HCT116 (cell line): ENCODE results near the gene GAL3ST2. TPM values are rescaled to one million over a fixed set of nuclear protein-coding genes. Genes with fewer than 3 reads are reported as not detected.
"Not testable (repeated sequence)": the region's sequence is repeated elsewhere in the genome, so short reads cannot be mapped to it uniquely, and the experiment has no call there.

Experiments used
- ATAC-seq: fragments of 200-7000 bp; cut with Tn5 transposase; 2 replicates; pipeline ENCODE4 v1.9.1; 2020; ENCODE audit warnings: mild to moderate bottlenecking, moderate library complexity
- BruUV-seq: library from RNA; stranded (reverse); fragments of 400-500 nt; replicated peaks from 2 replicates; lab custom pipeline; 2021; lab: Mats Ljungman, UMichigan
- CTCF ChIA-PET: fragments of 300-600 bp; sonication (Branson Sonifier 250); formaldehyde crosslinking; loops from one replicate; lab custom pipeline; 2021; ENCODE audit warnings: antibody characterized with exemption; lab: Charles Lee
- POLR2A ChIA-PET: fragments of 300-600, 350-600 bp; sonication (Branson Sonifier 250); formaldehyde crosslinking; loops from one replicate; lab custom pipeline; 2021; ENCODE audit warnings: antibody characterized with exemption; lab: Charles Lee
- RAD21 ChIA-PET, 2 experiments: fragments of 300-600 bp; sonication (Branson Sonifier 250); formaldehyde crosslinking; loops; one replicate each; lab custom pipeline; 2023; ENCODE audit warnings: low total read pairs in 2 of 2; ENCODE audit not compliant: uncharacterized antibody in 2 of 2, unreplicated experiment in 2 of 2, low non-redundant PET in 1 of 2; lab: Charles Lee
- DNase-seq: peaks from one replicate; pipeline ENCODE4 v3.0.0-alpha.2; 2010; ENCODE audit warnings: low read depth, low spot score
- H2AFZ ChIP-seq: fragments of 200-600 bp; shearing (Covaris generic), sonication (generic); 2 replicates; pipeline ENCODE4 v1.6.1; 2017; ENCODE audit warnings: low read depth, mixed run types, mixed read lengths, antibody characterized with exemption, low read length; ENCODE audit not compliant: poor library complexity, severe bottlenecking
- H3K27ac ChIP-seq: 2 replicates; pipeline ENCODE4 v1.5.1; 2012; ENCODE audit warnings: low read depth, low read length
- H3K27me3 ChIP-seq: fragments of 200-600 bp; sonication (generic); 2 replicates; pipeline ENCODE4 v1.6.1; 2016; ENCODE audit warnings: mixed run types, low read length, mixed read lengths; ENCODE audit not compliant: insufficient read depth
- H3K36me3 ChIP-seq, 2 experiments: fragments of 200-500 bp in 1 of 2; fragments of 200-600 bp in 1 of 2; sonication (Bioruptor generic) in 1 of 2; sonication (generic) in 1 of 2; 2 replicates each; pipeline versions ENCODE4 v1.5.1 to v1.6.1; 2014 to 2016; ENCODE audit warnings: low read length in 2 of 2, inconsistent platforms in 1 of 2, mixed read lengths in 1 of 2, mixed run types in 1 of 2; ENCODE audit not compliant: insufficient read depth in 2 of 2, control insufficient read depth in 1 of 2
- H3K4me1 ChIP-seq, 2 experiments: fragments of 200-600 bp in 1 of 2; sonication (generic) in 1 of 2; 2 replicates each; pipeline versions ENCODE4 v1.5.1 to v1.6.1; 2012 to 2017; ENCODE audit warnings: low read length in 2 of 2, inconsistent platforms in 1 of 2, mild to moderate bottlenecking in 1 of 2, mixed read lengths in 1 of 2, mixed run types in 1 of 2, moderate library complexity in 1 of 2; ENCODE audit not compliant: insufficient read depth in 2 of 2, control insufficient read depth in 1 of 2
- H3K4me2 ChIP-seq: fragments of 200-600 bp; sonication (generic); 2 replicates; pipeline ENCODE4 v1.6.1; 2017; ENCODE audit warnings: mixed run types, low read length, mixed read lengths
- H3K4me3 ChIP-seq, 2 experiments: fragments of 200-600 bp in 1 of 2; sonication (generic) in 1 of 2; replicated peaks in 1 of 2; 2 replicates each; pipeline ENCODE4 v1.5.1; 2011 to 2016; ENCODE audit warnings: low read length in 2 of 2, control low read depth in 1 of 2, low read depth in 1 of 2, mild to moderate bottlenecking in 1 of 2, mixed read lengths in 1 of 2, mixed run types in 1 of 2
- H3K79me2 ChIP-seq: fragments of 200-600 bp; sonication (generic); 2 replicates; pipeline ENCODE4 v1.6.1; 2017; ENCODE audit warnings: mild to moderate bottlenecking, mixed run types, low read length, moderate library complexity, mixed read lengths; ENCODE audit not compliant: insufficient read depth
- H3K9ac ChIP-seq: fragments of 200-600 bp; sonication (generic); 2 replicates; pipeline ENCODE4 v1.6.1; 2016; ENCODE audit warnings: low read length, mixed read lengths
- H3K9me2 ChIP-seq: fragments of 200-600 bp; sonication (generic), shearing (Covaris generic); 2 replicates; pipeline ENCODE4 v1.6.1; 2017; ENCODE audit warnings: mixed run types, mild to moderate bottlenecking, moderate library complexity; ENCODE audit not compliant: insufficient read depth
- H3K9me3 ChIP-seq, 2 experiments: fragments of 200-500 bp in 1 of 2; fragments of 200-600 bp in 1 of 2; sonication (Bioruptor generic) in 1 of 2; sonication (generic) in 1 of 2; 2 replicates each; pipeline ENCODE4 v1.6.1; 2014 to 2017; ENCODE audit warnings: low read length in 2 of 2, mixed read lengths in 2 of 2, inconsistent platforms in 1 of 2, low read depth in 1 of 2, mild to moderate bottlenecking in 1 of 2, mixed run types in 1 of 2, moderate library complexity in 1 of 2; ENCODE audit not compliant: control insufficient read depth in 1 of 2, insufficient read depth in 1 of 2
- H4K20me1 ChIP-seq: fragments of 200-600 bp; sonication (generic), shearing (Covaris generic); 2 replicates; pipeline ENCODE4 v1.6.1; 2017; ENCODE audit warnings: mixed run types, mild to moderate bottlenecking, moderate library complexity; ENCODE audit not compliant: insufficient read depth
- ELF1 ChIP-seq: IDR thresholded peaks from 2 replicates; pipeline ENCODE4 v1.6.1; 2012; ENCODE audit warnings: low read depth, borderline replicate concordance
- YY1 ChIP-seq: IDR thresholded peaks from 2 replicates; pipeline ENCODE4 v1.6.1; 2011; ENCODE audit warnings: low read length, low read depth, moderate library complexity, mild to moderate bottlenecking; ENCODE audit not compliant: insufficient replicate concordance; ENCODE audit errors: extremely low read depth
- intact Hi-C: fragments of 100-400 bp; cut with micrococcal nuclease; formaldehyde crosslinking; loops from 2 replicates; pipeline ENCODE4 v1.10.0; 2022
- total RNA-seq: library from RNA; stranded (reverse); gene quantifications from one replicate; pipeline ENCODE4 v1.2.1, GENCODE V29; 2021; ENCODE audit not compliant: unreplicated experiment
- TF ChIP-seq, protein P1 (sequence below), 3 experiments: fragments of 200-600 bp in 1 of 3; sonication (generic) in 1 of 3; IDR thresholded peaks in 2 of 3; conservative IDR thresholded peaks in 1 of 3; 2 replicates each; pipeline ENCODE4 v1.5.1; 2012 to 2017; ENCODE audit warnings: low read depth in 2 of 3, low read length in 2 of 3, antibody characterized with exemption in 1 of 3, borderline replicate concordance in 1 of 3, control low read depth in 1 of 3, mild to moderate bottlenecking in 1 of 3, mixed read lengths in 1 of 3, mixed run types in 1 of 3, moderate library complexity in 1 of 3; ENCODE audit not compliant: insufficient read depth in 1 of 3

GAL3ST2 gene
- total RNA-seq, 1 experiment from 2014 or later: 0.44 TPM

DNA sequence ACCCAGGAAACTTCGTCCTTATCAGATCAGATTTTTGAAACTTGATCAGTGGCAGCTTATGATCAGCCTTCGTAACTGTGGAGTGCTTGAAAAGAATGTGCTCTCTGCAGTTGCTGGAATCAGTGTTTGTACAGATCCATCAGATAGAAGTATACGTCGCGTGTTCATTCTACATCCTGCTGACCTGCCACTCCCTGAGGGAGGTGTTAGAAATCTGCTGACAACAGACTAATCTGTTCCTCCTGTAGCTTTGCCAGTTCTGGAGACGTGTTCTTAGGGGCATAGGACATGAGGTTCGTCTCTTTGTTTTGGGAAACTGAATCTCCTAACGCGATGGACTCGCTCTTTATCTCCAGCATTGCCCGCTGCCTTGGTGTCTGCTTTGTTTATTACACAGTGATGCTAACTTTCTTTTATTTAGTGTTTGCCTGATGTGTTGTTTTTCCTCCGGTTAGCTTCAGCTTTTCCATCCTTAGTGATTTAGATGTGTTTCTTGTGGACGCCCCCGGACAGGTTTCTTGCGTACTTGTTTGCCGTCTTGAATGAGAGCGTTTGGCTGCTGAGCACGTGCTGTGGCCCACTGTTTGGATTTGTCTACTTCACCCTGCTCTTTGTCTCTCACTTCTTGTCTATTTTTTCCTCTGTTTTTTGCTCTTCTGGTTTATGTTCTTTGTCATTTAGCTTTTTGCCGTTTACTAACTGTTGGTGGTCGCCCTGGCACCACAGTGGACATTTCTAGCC lies 17.4 kb upstream of the GAL3ST2 start:
- Histone ChIP-seq H3K27me3 (no peaks in the 10 kb centered on the region), H3K4me3 (no peak overlapping the region), H3K4me2 (no peak overlapping the region), H3K9me3 (no peaks in the 10 kb centered on the region), H4K20me1 (no peaks in the 10 kb centered on the region), H3K4me1 (no peaks in the 10 kb centered on the region), H3K27ac (no peak overlapping the region), H3K9me2 (no peaks in the 10 kb centered on the region), H2AFZ (no peak overlapping the region), H3K36me3 (peaks cover 11 to 17% of the 10 kb centered on the region in 2 experiments; a peak in 3 of 4 replicates), H3K9ac (no peak overlapping the region), H3K79me2 (no peaks in the 10 kb centered on the region)
- TF ChIP-seq ELF1 (no peak), YY1 (no peak)
- TF ChIP-seq, protein P1, sequence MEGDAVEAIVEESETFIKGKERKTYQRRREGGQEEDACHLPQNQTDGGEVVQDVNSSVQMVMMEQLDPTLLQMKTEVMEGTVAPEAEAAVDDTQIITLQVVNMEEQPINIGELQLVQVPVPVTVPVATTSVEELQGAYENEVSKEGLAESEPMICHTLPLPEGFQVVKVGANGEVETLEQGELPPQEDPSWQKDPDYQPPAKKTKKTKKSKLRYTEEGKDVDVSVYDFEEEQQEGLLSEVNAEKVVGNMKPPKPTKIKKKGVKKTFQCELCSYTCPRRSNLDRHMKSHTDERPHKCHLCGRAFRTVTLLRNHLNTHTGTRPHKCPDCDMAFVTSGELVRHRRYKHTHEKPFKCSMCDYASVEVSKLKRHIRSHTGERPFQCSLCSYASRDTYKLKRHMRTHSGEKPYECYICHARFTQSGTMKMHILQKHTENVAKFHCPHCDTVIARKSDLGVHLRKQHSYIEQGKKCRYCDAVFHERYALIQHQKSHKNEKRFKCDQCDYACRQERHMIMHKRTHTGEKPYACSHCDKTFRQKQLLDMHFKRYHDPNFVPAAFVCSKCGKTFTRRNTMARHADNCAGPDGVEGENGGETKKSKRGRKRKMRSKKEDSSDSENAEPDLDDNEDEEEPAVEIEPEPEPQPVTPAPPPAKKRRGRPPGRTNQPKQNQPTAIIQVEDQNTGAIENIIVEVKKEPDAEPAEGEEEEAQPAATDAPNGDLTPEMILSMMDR (IDR thresholded peaks at IDR 0.05 in 2 of 3, conservative IDR thresholded peaks at IDR 0.05 in 1 of 3; ENCODE audit: borderline replicate concordance in 1 of 3, insufficient read depth in 1 of 3, low read depth in 2 of 3, low read length in 2 of 3): no peak
- ATAC-seq: no peak
- ChIA-PET CTCF (no interaction called here), POLR2A (no interaction called here), RAD21 (no interaction called here)
- intact Hi-C loops: no loop called here
- no TSS peak for BruUV-seq
- no peak for DNase-seq

- H3K4me2 ChIP-seq, RAD21 ChIA-PET, H3K27ac ChIP-seq, POLR2A ChIA-PET, H4K20me1 ChIP-seq, H3K9me2 ChIP-seq, H2AFZ ChIP-seq, intact Hi-C loops, H3K9ac ChIP-seq, CTCF ChIA-PET, H3K79me2 ChIP-seq, H3K27me3 ChIP-seq, DNase-seq, H3K9me3 ChIP-seq, ATAC-seq, H3K4me1 ChIP-seq, H3K4me3 ChIP-seq, BruUV-seq: not testable (repeated sequence)
- H3K36me3 ChIP-seq: peaks cover 11 to 17% of the 10 kb centered on the region in 2 experiments; a peak in 3 of 4 replicates
Observed at GRCh38 chr2:241759893-241760292, 16.7 kb upstream of the GAL3ST2 start.
